Uterus (tissue), 4 donors: ENCODE results near the gene SLC25A6. TPM values are rescaled to one million over a fixed set of nuclear protein-coding genes. Genes with fewer than 3 reads are reported as not detected.

Source experiments
- DNase-seq, 2 donors: peaks; one replicate each; pipeline ENCODE4 v3.0.0-alpha.2; 2019 to 2020
- H3K27ac ChIP-seq, 2 donors: fragments of 200-600 bp; sonication (generic); 1 replicate in 1 of 2; 2 replicates in 1 of 2; pipeline ENCODE4 v1.5.1; 2016 to 2018
- H3K27me3 ChIP-seq, 2 donors: fragments of 200-600 bp; sonication (generic); one replicate each; pipeline ENCODE4 v1.5.1; 2018 to 2019; ENCODE audit warnings: control low read depth in 1 of 2
- H3K36me3 ChIP-seq, 2 donors: fragments of 200-600 bp; sonication (generic); one replicate each; pipeline ENCODE4 v1.5.1; 2019; ENCODE audit warnings: control low read depth in 1 of 2
- H3K4me1 ChIP-seq, 2 donors: fragments of 200-600 bp; sonication (generic); one replicate each; pipeline ENCODE4 v1.5.1; 2018 to 2019; ENCODE audit warnings: control low read depth in 1 of 2
- H3K4me3 ChIP-seq, 2 donors: fragments of 200-600 bp; sonication (generic); 1 replicate in 1 of 2; 2 replicates in 1 of 2; pipeline ENCODE4 v1.5.1; 2018 to 2019; ENCODE audit warnings: mild to moderate bottlenecking in 1 of 2
- H3K9me3 ChIP-seq, 2 donors: fragments of 200-600 bp; sonication (generic); one replicate each; pipeline ENCODE4 v1.5.1; 2019; ENCODE audit warnings: control low read depth in 1 of 2
- POLR2A ChIP-seq, 2 donors: fragments of 450-650 bp; IDR thresholded peaks; one replicate each; pipeline ENCODE4 v1.6.1; 2016; ENCODE audit warnings: antibody characterized with exemption in 2 of 2, mild to moderate bottlenecking in 1 of 2, moderate library complexity in 1 of 2
- intact Hi-C: fragments of 100-400 bp; cut with DNase I; formaldehyde crosslinking; loops from one replicate; pipeline ENCODE4 v1.15.1; 2023; ENCODE audit warnings: low total_unique reads
- total RNA-seq, 4 donors: library from RNA; depleted of rRNA in 3 of 4; stranded (reverse); fragments of >200 nt in 3 of 4; gene quantifications; one replicate each; pipeline versions ENCODE4 v1.1.0 to v1.2.4, GENCODE V29; 2014 to 2023
- TF ChIP-seq, protein P1 (sequence below), 4 experiments: fragments of 200-600 bp in 2 of 4; fragments of 450-650 bp in 2 of 4; sonication (generic) in 2 of 4; IDR thresholded peaks; one replicate each; pipeline ENCODE4 v1.5.1; 2016 to 2019; ENCODE audit warnings: antibody characterized with exemption in 4 of 4, mild to moderate bottlenecking in 2 of 4, moderate library complexity in 1 of 4
- donor health status: DM: yes; HTN: yes; CAD: no.

SLC25A6 gene
- total RNA-seq, 4 donors from 2014 or later: 140 to 289 (median 207) TPM

DNA sequence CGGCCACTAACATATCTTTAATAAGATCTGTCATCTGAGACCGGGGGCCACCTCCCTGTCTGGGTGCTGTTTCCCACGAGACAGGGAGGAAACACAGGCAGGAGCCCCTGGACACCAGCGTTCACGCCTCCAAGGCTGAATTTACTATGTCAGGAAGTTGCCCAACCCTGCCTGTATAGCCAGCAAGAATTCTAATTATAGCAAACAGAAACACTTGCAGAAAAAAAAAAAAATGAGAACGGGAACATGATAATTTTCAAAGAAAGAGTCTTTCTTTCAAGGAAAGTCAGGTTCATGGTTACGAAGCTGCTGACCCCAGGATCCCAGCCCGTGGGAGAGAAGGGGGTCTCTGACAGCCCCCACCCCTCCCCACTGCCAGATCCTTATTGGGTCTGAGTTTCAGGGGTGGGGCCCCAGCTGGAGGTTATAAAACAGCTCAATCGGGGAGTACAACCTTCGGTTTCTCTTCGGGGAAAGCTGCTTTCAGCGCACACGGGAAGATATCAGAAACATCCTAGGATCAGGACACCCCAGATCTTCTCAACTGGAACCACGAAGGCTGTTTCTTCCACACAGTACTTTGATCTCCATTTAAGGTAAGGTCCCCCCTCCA, 55.5 kb downstream of the SLC25A6 start, which contains the start of gene IL3RA:
IL3RA (plus strand) TSS at position 455 of the 613 bp plus-strand sequence. CDS start 4,981 bp downstream, outside the sequence.
- no peaks in the 10 kb centered on the region for H3K9me3 ChIP-seq
- DNase-seq: peak in 1 of 2 donors; percentile 24
- intact Hi-C loops: no loop called here
- no peaks in the 10 kb centered on the region for H3K4me1 ChIP-seq
- H3K4me3 ChIP-seq: peak within 1 kb of the TSS; percentile 31 to 32
- no peaks in the 10 kb centered on the region for H3K27me3 ChIP-seq
- peak within 1 kb of the TSS; percentile 45 to 81 for H3K27ac ChIP-seq
- no peaks in the 10 kb centered on the region for H3K36me3 ChIP-seq
- TF ChIP-seq, protein P1, sequence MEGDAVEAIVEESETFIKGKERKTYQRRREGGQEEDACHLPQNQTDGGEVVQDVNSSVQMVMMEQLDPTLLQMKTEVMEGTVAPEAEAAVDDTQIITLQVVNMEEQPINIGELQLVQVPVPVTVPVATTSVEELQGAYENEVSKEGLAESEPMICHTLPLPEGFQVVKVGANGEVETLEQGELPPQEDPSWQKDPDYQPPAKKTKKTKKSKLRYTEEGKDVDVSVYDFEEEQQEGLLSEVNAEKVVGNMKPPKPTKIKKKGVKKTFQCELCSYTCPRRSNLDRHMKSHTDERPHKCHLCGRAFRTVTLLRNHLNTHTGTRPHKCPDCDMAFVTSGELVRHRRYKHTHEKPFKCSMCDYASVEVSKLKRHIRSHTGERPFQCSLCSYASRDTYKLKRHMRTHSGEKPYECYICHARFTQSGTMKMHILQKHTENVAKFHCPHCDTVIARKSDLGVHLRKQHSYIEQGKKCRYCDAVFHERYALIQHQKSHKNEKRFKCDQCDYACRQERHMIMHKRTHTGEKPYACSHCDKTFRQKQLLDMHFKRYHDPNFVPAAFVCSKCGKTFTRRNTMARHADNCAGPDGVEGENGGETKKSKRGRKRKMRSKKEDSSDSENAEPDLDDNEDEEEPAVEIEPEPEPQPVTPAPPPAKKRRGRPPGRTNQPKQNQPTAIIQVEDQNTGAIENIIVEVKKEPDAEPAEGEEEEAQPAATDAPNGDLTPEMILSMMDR (IDR thresholded peaks at IDR 0.05): no peak
- no peak for TF ChIP-seq POLR2A (IDR thresholded peaks at IDR 0.05)

Other genes starting within 250 kb of the SLC25A6 start
- not detected for gene CRLF2, start 179.5 kb downstream of the SLC25A6 start, total RNA-seq
- 1 to 10 TPM in 2 of 4 donors, under 1 TPM in 1, not detected in 1; 0.59 to 7.0 (median 3.1) TPM for gene CSF2RA, start 123.3 kb downstream of the SLC25A6 start, total RNA-seq
- gene IL3RA, start 55.3 kb downstream of the SLC25A6 start, total RNA-seq: 10 to 100 TPM in 1 of 4 donors, 1 to 10 TPM in 3; 1.2 to 16.2 (median 8.6) TPM
- 10 to 100 TPM in 2 of 4 donors, 1 to 10 TPM in 2; 6.4 to 43.5 (median 11.1) TPM for gene ASMTL, start 60.8 kb upstream of the SLC25A6 start, total RNA-seq
- 1 to 10 TPM in 1 of 4 donors, under 1 TPM in 2, not detected in 1; 0.59 to 3.6 (median 0.90) TPM for gene P2RY8, start 145.1 kb upstream of the SLC25A6 start, total RNA-seq
- gene AKAP17A, start 199.5 kb upstream of the SLC25A6 start, total RNA-seq: 10 to 100 TPM; 21.5 to 52.9 (median 29.6) TPM
- 1 to 10 TPM in 1 of 4 donors, under 1 TPM in 1, not detected in 2; 0.21 to 2.6 TPM for gene ASMT, start 222.9 kb upstream of the SLC25A6 start, total RNA-seq